ENCODE measurements around the gene NMT2.
"Not testable (repeated sequence)": the region's sequence is repeated elsewhere in the genome, so short reads cannot be mapped to it uniquely, and the experiment has no call there.

NMT2 gene

DNA sequence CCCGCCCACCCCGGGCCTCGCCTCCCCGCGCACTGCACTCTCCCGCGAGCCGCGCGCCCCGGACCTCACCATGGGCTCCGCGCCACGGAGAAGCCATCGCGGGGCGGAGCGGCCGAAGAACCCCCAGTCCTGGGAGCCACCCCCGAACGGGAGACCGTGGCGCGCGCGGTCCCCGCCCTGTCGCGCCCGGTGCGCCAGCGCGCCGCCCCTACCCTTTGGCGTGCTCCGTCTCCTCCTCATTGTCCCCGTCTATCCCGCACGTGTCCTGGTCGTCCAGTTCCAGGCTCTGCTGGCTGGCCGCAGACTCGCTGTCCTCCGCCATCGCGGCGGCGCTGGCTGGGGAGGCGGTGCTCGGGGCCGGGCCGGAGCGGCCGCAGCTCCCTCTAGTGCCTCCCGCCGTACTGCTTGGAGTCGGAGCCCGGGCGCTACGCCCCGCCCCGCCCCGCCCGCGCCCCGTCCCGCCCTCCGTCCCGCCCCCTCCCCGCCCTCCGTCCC lies at the start of gene NMT2:
TSS of gene NMT2 (minus strand) at position 403 of the 495 bp plus-strand sequence. CDS start at position 322, 81 bp downstream.
- peak in 1 of 2 donors; percentile 30 for DNase-seq (ENCODE audit: low read depth in 2 of 2)

DNA sequence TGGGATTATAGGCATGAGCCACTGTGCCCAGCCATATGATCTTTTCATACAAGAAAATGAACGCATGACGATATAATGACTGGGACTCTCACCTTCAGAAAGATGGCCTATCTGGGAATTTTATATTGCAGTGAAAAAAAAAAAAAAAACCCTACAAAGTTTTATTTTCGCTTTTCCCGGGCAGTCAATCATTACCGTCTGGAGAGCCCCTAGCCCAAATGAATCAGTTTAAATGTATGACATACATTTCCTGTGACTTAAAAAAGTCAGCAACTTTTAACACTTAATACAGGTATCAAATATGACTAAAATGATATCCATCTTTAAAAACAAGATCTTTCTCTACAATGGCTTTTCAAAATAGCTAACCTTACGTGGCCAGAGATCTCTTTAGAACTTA lies 48.2 kb upstream of the NMT2 start:
- DNase-seq (ENCODE audit: low read depth in 2 of 2) = no peak

DNA sequence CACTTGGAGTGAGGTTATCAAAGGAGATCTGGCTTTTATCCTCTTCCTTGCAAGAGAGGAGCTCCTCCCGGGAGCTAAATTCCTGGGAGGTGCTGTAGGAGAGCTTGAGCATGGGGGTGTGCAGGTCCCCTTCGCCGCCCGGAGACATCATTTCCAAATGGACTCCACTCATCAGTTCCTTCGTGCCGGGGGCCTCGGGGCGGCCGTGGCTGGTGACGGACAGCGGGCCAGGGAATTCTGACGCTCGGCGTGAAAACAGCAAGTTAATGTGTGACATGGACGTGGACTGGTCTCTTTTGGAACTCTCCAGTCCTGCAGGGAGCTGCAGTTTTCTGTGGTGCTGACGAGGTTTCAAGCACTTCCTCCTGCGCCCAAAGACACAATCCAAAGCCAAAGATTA lies 45.7 kb upstream of the NMT2 start:
- no peak for DNase-seq (ENCODE audit: low read depth in 2 of 2)

DNA sequence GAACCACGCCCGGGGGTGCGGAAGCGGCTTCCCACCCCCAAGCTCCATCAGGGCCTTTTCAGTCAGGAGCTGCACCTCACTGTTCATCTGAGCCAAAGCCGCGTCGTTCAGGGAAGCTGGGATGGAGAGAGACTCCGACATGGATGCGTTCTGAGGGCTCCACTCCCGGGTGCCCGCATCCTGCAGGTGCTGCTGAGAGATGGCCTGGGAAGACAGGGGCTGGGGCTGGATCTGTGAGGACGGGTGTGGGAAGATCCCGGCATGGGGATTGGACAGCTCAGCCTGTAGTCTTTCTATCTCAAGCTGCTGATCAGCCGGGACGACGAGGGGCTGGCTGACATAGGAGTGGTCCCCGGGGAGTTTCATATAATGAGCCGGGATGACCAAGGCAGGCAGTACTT lies 45.0 kb upstream of the NMT2 start:
- no peak for DNase-seq (ENCODE audit: low read depth in 2 of 2)

DNA sequence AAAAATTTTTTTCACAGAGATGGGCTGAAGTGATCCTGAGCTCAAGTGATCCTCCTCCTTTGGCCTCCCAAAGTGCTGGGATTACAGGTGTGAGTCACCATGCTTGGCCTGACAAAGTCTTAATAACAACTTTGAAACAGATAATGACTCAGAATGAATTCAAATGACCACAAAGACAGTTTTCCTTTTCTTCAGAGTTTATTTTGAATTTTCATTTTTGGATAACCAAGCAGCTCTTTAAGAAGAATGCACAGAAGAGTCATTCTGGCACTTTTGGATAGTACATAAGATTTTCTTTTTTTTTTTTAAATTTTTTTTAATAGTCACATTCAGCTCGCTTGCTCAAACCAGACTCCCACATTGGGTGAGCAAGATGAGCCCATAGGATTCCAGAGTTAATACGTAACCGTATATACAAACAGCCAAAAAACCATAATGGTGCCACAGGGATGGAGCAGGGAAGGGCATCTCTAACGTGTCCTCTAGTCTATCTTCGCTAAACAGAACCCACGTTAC lies 43.0 kb upstream of the NMT2 start:
- DNase-seq (ENCODE audit: low read depth in 2 of 2) = no peak

DNA sequence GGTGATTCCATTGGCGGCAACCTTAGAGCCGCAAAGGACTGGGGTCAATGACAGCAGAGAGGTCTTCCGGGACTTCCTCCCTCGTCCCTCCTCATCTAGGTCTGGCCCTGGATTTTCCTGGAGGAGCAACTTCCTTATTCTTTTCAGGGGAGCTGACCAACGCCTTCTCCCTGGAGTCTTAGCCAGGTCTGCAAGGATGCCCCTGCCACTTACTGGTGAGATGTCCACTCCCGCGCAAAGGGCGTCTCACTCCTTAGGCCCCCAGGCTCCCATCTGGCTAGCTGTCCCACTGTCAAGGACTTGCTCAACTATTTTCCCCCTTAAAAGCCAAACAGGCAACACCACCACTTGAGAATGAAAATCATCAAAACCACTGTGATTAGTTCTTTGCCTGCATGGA lies 42.0 kb upstream of the NMT2 start:
- no peak for DNase-seq (ENCODE audit: low read depth in 2 of 2)

GRCh38 chr10:15209827-15210509 lies 41.5 kb upstream of the NMT2 start:
- peak; percentile 81 to 86 for DNase-seq (ENCODE audit: low read depth in 2 of 2)

DNA sequence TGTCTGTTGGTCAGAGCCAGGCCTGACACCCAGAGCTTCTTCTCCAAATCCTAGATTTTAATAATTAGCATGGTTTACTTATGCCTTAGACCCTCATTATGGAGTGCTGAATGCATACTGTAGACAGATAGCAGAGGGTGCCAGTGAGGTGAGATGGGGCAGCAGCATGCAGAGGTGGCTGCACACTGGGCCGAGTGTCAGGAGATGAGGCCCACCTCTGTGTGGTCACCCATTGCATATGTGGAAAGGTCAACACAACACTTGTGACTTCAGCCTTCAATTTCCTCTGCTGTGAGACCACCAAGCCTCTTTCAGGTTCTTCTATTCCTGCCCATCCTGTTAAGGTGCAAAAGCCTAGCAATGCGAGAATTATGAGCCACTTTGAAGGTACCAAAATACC lies 39.7 kb upstream of the NMT2 start:
- DNase-seq (ENCODE audit: low read depth in 2 of 2) = no peak

- not testable (repeated sequence) for DNase-seq (ENCODE audit: low read depth in 2 of 2)
Observed at GRCh38 chr10:15207410-15207809, 38.9 kb upstream of the NMT2 start.

- no peak for DNase-seq (ENCODE audit: low read depth in 2 of 2)
Observed at GRCh38 chr10:15202639-15203038, 34.1 kb upstream of the NMT2 start.

- not testable (repeated sequence) for DNase-seq (ENCODE audit: low read depth in 2 of 2)
Observed at GRCh38 chr10:15202301-15202621, 33.8 kb upstream of the NMT2 start.

DNA sequence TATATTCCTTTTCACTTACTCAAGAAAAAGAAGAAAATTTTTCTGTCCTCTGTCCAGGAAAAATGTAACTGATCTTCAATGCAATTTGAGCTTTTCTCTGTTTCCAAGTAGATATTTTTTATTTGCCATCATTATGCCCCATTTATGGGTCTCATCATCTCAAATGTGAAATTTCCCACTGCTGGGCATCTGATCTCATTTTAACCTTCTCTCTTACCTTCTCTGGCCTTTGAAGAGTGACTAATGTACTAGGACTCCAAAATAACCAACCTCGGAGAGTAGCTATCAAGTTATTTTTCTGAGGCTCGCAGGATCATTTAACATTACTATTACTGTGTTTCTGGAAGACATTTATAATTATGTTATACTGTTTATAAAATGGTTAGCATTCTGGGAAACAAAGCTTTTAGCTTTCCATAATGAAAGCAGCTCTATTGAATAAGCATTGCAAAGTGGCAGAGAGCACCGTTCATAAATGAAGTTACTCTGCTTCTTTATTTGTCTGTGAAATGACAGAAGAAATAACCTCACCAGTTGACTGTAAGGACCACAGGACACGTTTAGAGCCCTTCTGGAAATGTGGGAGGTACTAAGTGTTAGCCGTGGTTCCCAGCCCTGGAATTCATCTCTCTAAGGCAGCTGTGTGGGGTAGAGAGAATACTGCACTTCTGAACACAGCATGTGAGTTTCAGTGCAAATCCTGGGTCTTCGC lies 33.3 kb upstream of the NMT2 start:
- DNase-seq (ENCODE audit: low read depth in 2 of 2) = no peak

DNA sequence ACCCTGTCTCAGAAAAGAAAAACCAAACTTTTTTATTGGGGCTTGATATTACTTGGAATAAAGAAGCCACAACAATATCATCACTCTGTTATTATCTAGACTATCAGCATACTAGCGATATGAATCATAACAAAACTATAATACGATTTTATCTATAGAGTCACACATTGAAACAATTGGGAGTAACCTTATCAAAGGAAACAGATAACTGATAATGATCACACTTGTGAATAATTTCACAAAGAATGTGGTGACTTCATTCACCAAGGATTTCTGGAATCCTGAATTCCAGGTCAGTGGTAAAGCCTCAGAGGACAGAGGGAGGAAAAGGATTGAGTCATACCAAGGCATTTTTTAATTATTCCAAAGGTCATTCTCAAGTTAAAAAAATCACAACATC lies 32.1 kb upstream of the NMT2 start:
- no peak for DNase-seq (ENCODE audit: low read depth in 2 of 2)

GRCh38 chr10:15197911-15198310 lies 29.4 kb upstream of the NMT2 start:
- DNase-seq (ENCODE audit: low read depth in 2 of 2) = no peak

DNA sequence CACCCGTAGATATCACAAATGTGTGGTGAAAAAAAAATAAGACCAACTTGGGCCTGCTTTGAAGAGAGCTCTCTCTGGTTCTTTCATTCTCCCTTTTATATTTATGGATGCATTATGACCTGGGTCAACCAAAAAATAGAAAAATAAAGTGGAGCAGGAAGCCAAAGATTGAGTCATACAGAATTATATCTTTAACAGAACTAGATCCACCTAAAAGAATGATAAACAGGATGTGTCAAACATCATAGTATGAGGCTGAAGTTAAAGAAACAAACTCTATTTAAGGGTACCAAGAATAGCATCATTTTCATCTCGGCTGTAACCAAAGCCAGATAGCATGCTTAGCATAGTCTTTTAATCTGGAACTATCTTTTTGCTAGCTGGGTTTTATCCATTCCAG lies 28.8 kb upstream of the NMT2 start:
- DNase-seq (ENCODE audit: low read depth in 2 of 2) = no peak

DNA sequence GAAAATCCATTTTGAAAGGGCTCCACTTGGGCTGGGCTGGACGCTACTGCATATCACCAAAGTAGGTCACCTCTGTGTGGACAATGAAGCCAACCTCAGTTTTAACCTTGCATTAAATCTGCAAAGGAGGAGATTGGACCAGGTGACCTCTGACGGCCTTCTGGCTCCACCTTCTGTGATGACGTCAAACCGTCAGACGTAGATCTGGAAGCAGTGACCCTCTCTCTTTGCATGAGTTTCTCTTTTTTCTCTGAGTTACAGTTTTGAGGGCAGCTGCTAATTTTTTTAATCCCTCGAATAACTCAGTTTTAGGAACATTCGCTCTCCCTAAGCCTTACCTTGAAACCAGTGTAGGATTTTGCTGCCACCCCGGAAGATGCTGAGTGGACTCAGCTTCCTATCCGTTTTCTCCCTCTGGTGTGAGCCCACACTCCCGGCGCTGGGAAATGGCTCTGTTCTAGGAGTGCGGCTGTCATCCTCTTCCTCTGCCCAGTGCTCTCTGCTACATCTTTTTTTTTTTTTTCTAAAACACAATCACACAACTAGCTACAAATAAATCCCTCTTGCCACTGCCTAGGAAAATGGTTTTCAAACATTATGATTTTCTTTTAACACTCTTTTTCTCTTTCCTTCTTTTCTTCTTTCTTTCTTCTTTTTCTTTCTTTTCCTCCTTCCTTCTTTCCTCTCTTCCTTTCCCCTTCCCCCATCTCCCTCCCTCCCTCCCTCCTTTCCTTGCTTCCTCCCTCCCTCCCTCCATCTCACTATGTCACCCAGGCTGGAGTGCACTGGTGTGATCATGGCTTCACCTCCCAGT lies 27.7 kb upstream of the NMT2 start:
- DNase-seq (ENCODE audit: low read depth in 2 of 2) = no peak

GRCh38 chr10:15189133-15189885 lies 20.8 kb upstream of the NMT2 start:
- no peak for DNase-seq (ENCODE audit: low read depth in 2 of 2)

DNA sequence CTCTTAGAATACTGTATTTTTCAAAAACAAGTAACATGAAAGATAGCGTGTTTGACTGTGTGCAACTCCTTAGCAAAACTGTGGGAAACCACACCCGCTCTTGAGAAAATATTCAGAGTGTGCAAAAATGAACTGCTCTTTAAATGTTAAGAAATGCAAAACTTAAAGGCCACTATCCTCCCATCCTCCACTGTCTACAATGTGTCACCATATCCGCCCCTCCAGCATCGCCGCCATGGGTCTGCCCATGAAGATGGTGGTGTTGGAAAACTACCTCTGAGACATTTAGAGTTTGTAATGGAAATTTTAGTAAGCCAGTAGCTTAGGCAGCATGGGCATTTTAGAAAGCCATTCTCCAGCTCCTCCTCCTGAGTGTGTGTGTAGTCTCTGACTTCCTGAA lies 20.1 kb upstream of the NMT2 start:
- DNase-seq (ENCODE audit: low read depth in 2 of 2) = no peak

GRCh38 chr10:15183689-15184481 lies 15.4 kb upstream of the NMT2 start:
- no peak for DNase-seq (ENCODE audit: low read depth in 2 of 2)

- no peak for DNase-seq (ENCODE audit: low read depth in 2 of 2)
Observed at GRCh38 chr10:15182540-15183207, 14.2 kb upstream of the NMT2 start.
